NCI-H2196 treated with DMSO at 0.1 percent for 48 hours (cell line): Measurements from ENCODE around the gene SOX1.

Experiments
- DNase-seq: peaks from one replicate; lab custom pipeline; 2025; ENCODE audit not compliant: unreplicated experiment; lab: John Stamatoyannopoulos, UW

Gene SOX1

DNA sequence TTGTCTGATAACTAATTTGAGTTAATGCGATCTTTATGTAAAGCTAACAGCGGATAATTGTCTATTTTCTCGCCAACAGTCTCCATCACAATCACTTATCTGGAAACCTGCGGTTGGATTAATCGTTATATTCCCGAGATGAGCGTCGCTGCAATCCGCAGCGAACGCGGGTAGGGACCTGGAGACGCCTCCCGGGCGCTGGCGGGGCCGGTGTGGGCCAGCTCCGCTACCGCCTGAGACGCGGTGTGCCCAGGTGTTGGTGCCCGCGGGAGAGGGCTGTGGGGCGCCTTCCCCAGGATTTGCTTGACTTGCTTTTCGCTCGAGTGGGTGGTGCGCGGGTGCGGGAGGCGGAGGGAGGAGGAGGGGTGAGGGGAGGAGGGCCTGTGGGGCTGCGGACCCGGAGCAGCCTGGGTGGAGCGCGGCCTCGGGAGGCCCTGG, 38.3 kb downstream of the SOX1 start:
- DNase-seq: no peak

DNA sequence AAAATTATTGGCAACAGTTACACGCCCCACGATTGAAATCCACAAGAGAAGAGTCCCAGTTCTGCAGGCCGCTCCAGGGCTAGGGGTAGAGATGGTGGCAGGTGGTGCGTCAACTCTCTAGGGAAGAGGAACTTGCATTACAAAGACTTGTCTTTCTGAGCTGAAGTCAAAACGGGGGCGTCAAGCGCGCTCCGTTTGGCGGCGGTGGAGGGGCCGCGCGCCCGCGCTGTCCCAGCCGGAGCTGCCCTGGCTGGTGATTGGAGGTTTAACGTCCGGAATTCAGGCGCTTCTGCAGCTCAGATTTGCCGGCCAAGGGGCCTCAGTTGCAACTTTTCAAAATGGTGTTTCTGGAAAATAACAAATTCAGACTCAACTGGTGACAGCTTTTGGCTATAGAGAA, 38.9 kb downstream of the SOX1 start:
- DNase-seq: no peak

DNA sequence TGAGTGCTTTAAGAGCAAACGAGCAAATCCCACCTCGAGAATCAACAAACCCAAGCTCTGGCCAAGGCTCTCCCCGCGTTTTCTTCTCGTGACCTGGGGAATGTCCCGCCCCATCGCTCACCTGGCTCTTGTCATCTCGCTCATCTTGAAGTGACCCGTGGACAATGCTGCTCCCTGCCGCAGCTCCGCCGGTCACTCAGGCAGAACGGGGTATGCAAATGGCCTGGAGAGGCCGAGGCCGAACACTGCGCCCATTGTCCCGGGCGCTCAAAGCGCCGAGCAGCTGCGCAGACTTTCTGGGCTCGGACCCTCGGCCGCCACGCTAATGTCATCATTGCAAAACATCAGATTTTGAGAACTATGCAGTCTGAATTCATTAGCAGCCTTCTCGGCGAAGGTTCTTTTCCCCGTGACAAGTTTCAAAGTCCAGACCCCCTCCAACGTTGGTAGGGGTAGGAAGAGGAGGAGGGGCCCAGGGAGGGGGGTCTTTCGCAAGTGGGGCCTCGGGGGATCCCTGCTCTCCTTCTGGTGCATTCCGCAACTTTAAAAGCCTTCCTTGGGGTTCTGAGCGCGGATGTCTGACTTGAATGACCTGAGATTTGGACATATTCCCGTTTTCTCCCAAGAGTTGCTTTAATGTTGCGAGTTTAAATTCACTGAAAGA, 39.7 kb downstream of the SOX1 start:
- no peak for DNase-seq

DNA sequence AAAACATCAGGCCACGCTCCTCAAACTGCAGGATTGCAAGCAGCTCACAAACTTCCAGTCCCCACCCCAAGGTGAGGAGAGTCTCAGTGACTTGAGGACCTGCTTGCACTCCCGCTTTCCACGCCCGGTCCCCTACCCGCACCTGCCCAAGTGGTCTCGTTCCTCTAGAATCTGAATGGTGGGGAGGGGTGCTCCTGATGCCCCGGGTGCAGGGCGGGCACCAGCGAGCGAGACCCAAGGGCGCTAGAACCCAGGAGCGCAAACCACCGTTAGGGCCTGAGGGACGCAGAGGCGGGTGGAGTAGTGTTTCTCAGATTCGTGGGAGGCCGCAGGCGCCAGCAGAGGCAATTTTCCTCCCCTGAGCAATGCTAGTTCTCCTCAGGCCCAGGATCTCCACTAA, 40.3 kb downstream of the SOX1 start:
- no peak for DNase-seq

DNA sequence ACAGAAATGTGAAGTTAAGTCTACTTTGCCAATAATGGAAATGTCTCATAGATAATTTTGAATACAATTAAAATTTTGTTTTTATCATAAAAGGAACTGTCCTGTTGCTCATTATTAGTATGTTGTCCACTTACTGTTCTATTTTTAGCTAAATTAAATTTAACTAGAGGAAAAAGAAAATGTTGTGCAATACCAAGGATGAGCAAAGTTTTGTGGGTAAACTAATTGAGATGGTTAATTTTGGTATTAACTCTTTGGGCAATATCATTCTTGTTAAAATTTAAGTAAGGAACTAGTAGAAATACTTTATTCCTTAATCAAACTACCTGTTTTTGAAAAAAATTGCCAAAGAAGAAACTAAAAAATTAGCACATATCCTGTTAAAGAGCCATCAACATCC, 43.5 kb downstream of the SOX1 start:
- DNase-seq: no peak

DNA sequence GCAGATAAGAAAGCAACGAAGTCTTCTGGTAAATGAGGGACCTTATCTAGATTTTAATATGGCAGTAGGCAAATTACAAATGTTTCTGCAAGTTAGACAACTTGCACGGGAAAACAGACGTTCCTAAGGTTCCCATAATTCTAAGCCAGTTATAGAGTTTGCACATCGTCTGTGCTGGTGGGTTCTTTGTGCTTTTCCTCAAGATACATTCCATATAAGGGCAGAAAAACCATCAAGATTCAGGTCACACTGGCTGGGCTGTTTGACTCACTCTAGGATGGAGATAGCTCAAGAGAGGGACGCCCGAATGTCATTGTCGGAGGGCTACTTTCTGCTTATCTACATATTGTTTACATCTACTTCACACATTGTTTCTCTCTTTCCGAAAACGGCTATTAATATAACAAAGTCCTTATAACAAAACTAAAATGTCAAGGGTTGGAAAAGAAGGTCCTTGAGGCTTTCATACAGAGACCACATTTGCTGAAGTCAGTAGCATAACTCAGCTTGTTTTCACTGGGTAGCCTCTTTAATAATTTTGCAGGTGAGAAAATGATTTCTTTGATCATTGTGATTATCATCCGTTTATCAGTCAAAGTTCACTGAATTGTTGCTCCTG, 44.4 kb downstream of the SOX1 start:
- no peak for DNase-seq

DNA sequence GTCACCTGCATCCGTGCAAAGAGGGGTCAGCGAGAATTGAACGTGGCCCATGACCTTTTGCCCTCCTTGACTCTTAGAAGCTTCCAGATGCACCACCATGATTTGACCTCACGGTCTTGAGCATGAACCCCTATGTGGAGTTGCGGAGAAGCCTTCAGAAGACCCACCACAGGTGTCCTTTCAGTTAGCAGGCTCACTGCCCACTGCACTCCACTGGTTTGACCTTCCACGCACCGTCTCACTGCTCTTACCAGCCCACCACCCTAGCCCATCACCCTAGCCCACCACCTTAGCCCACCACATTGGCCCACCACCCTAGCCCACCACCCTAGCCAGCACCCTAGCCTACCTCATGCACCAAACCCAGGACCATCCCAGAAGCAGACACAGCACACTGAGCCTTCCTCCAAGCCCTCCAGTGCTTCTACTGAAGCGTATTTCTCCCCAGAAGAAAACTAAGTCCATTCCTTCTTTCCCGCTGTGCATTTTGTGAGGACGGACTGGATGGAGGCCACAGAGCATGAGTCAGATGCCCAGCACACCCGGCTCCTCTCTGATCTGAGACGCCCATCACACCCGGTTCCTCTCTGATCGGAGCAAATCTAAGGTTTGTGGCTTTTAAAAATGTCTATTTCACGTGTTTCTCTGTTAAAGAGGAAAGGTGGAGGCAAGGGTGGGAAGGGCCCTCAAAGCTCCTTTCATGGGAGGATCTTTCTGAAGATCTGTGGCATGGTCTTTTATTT, 45.8 kb downstream of the SOX1 start:
- no peak for DNase-seq

DNA sequence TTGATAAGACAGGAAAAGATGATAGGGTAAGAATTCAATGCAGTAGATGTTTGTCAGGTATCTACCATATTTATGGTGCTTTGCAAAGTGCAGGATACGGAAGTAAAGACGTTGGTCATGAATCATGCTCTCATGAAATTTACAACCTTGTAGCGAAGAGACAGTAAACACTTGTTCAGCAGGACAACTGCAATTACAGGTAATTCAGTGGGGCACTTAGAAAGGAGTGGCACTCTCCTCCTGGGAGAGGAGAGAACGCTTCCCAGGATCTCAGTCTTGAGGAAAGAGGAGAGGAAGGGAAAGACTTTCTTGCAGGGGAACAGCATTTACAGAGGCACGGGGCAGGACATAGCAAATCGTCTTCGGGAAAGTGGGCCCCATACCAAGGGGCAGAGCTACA, 46.4 kb downstream of the SOX1 start:
- no peak for DNase-seq

DNA sequence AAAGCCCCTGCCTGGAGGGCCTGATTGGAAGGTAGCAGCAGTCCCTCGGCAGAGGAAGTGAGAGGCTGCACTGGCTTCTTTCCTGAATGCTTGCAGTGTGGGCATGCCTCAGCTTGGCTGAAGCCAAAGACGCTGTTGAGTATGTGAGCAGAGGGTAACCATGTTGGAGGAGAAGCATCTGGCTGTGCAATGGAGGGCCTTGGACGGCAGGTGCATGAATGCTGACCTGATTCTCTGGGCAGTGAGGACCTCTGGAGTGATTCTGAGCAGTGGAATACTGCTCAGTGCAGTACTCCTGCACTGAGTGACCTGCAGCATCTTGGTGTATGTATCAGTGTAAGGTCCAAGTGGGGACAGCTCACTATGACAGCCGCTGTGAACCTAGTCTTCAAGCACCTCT, 46.9 kb downstream of the SOX1 start:
- no peak for DNase-seq

DNA sequence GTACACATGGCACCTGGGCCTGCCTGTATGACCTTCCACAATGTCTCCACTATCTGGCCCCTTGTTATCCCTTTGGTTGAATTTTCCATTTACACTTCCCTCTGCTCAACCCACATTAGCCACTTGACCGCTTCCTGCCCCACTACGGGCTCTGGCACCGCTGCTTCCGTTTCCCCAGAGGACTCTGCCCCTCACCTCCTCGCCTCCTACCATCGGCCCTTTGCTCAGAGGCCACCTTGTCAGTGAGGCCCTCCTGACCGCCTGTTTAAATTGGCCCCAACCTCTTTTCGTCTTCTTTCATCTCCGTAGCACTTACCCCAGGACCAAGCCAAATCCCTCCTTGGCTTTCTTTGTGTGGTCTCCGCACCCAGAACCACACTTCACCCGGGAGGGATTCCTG, 47.4 kb downstream of the SOX1 start:
- DNase-seq: no peak

DNA sequence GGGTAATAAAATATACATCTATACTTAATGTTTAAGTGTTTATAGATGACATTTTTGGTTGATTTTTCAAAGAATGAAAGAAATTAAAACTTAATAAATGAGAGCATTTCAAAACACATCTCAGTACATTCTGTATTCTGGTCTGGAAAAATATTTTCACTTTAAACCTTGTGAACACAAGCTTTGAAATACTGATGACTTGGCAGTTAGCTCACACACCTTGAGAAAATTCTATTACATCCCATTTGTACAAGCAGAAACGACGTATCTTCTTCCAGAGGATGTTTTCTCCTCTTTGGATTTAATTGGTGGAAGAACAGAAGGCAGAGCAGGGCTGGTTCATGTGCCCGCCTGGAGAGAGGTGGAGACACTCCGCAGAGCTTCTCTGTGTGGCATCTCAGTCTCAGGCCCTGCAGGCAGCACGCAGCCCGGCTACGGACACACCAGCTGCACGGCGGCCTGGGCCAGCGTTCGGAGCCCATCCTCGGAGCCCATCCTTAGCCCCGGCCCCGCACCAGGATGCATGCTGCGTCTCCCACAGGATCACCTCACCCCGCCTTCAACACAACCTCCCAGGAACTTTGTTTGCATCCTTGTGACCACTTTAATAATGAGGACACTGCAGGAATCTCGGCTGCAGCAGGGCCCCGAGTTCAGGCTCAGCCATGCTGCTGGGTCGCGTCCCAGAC, 48.6 kb downstream of the SOX1 start:
- no peak for DNase-seq

DNA sequence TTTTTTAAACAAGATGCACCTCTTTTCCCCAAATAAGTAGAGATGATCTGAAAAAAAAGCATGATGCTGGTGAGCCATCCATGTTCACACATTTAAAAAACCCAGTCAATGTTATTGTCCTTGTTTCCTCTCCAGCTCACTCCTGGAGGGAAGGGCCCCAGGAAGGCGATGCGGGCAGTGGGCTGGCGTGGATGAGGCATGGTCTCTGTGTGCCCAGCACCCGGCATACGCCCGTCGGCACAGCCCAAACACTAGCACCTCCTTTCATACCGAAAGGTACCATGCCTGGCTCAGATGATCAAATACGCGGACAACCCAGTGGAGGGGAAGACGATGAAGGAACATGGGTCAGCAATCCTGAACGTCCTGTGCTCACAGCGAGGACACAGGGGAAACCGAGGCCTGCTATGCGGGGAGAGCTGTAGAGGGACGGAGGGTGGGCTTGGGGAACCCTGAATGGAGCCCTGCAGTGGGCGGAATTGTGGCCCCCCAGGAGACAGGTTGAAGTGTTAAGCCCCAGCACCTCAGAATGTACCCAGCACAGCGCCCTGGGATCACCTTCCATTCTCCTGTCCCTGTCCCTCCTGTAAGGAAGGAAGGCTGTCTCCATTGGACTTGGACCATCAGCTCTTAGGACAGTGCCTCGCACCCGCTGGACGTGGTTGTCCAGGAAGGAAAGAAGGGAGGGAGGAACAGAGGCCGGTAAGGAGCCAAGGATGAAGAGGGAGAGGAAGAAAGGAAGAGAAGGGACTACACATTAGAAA, 49.4 kb downstream of the SOX1 start:
- no peak for DNase-seq

DNA sequence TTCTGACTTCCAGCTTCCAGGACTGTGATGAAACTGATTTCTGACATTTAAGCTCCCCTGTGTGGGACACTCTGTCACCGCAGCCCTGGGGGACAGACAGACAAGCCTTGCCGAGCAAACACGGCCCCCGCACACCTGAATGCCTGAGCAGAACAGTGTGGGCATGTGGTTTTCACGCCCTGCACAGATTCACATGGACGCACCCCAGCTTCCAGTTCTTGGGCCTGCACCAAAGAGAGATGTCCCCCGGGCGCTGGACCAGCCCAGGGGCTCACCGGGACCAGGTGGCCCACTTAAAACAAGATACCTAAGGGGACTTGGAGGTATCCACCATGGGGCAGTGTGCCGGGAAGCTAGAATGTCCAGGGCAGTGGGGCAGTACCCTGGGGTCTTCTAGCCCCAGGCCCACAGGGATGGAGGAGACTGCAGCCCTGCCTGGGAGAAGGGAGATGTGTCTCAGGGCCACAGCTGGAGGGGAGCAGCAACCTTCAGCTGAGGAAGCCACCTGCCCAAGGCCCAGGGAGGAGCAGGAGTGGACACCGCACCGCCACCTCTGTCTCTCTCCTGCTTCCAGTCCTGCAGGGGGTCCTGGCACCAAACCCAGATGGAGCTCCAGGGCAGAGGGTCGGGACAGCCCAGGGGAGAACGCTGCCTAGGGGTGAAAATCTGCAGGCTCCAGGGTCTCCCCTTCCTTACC, 50.5 kb downstream of the SOX1 start:
- no peak for DNase-seq

DNA sequence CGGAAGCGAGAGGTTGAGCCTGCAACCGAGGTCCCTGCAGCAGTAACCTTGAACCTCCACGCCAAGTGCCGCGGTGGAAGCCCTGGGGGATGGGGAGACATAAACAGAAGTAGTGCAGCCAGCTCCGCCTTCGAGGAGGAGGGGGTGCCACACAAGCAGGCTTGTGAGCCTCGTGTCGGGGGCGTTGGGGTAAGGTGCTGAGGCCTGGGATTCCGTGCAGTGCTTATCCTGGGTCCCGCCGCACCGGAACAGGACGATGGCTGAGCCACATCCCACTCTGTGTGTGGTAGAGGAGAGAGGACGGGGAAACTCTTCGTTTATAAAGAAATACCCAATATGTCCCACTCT, 51.0 kb downstream of the SOX1 start:
- no peak for DNase-seq

DNA sequence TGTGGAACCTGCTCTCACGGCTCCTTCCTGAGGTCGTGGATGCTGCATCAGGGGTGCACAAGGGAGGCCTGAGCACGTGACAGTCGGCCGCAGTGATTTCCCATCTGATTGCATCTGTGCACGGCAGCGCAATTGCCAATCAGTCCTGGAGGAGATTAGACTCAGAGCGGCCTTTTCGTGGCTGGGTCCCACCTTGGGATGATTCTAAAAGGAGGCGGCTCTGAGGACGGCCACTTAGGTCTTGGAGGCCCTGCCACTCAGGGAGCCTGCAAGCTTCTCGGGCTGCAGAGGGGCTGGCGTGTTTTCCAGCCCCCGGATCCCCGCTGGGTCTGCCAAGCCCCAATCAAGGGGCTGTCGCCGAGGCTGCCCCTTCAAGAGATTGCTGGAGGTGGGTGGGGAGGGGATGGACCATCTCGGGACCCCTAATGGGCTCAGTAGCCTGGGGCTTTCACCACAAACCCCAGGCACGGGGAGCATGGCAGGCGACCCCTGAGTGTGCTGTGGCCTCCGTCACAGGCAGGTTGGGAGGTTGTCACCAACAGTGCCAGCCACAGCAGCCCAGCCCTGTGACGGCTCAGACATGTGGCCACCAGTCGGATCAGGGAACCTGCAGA, 51.6 kb downstream of the SOX1 start:
- no peak for DNase-seq

DNA sequence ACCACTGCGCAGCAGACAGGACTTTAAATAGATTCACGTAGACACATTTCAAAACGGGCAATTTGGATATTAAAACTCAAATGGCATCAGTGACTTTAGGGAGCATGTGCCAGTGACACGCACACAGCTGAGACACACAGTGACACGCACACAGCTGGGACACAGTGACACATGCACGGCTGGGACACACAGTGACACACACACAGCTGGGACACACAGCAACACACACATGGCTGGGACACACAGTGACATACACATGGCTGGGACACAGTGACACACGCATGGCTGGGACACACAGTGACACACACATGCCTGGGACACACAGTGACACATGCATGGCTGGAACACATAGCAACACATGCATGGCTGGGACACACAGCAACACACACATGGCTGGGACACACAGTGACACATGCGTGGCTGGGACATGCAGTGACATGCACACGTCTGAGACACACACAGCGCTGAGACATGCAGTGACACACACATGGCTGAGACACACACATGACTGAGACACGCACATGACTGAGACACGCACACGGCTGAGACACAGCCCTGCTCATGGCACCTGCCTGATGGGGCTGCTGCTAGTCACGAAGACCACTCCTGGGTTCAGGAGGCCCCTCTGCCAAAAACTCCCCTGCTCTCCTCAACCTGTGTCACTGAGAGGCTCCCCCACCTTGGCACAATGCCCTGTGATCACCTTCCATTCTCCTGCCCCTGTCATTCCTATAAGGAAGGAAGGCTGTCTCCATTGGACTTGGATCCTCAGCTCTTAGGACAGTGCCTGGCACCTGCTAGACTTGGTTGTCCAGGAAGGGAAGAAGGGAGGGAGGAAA, 52.5 kb downstream of the SOX1 start:
- DNase-seq: no peak

DNA sequence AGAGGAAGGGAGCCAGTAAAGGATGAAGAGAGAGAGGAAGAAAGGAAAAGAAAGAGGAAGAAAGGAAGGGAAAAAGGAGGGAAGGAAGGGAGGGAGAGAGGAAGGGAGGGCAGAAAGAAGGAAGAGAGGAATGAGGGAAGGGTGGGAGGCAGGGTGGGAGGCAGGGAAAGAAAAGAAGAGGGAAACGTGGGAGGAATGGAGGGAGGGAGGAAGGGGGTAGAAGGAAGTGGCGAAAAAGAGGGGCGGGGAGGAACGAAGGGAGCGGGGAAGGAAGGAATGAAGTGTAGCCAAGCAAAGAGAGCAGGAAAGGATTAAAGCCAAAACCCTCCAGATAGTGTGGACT, 53.1 kb downstream of the SOX1 start:
- no peak for DNase-seq
